Tibial nerve (tissue), 4 donors: ENCODE data around the gene AK9. TPM values are rescaled to one million over a fixed set of nuclear protein-coding genes. Genes with fewer than 3 reads are reported as not detected.

Source experiments
- DNase-seq, 2 donors: peaks; one replicate each; pipeline ENCODE4 v3.0.0-alpha.2; 2019; ENCODE audit warnings: low spot score in 2 of 2
- H3K27ac ChIP-seq, 4 donors: fragments of 200-600 bp; sonication (generic) in 3 of 4; one replicate each; pipeline ENCODE4 v1.5.1; 2017 to 2019; ENCODE audit warnings: mild to moderate bottlenecking in 1 of 4
- H3K27me3 ChIP-seq, 2 donors: fragments of 200-600 bp; sonication (generic) in 1 of 2; one replicate each; pipeline versions ENCODE4 v1.5.1 to v1.6.0; 2017 to 2019
- H3K36me3 ChIP-seq, 3 donors: fragments of 200-600 bp; sonication (generic); one replicate each; pipeline ENCODE4 v1.5.1; 2018 to 2019
- H3K4me1 ChIP-seq, 4 donors: fragments of 200-600 bp; sonication (generic) in 3 of 4; one replicate each; pipeline ENCODE4 v1.5.1; 2017 to 2019
- H3K4me3 ChIP-seq, 4 donors: fragments of 200-600 bp; sonication (generic) in 3 of 4; one replicate each; pipeline ENCODE4 v1.5.1; 2017 to 2019; ENCODE audit warnings: mild to moderate bottlenecking in 1 of 4, moderate library complexity in 1 of 4
- H3K9me3 ChIP-seq, 4 donors: fragments of 200-600 bp; sonication (generic) in 3 of 4; one replicate each; pipeline ENCODE4 v1.5.1; 2017 to 2019
- EP300 ChIP-seq, 2 donors: sonication (generic); formaldehyde crosslinking; IDR thresholded peaks; one replicate each; pipeline ENCODE4 v1.6.1; 2017; ENCODE audit warnings: antibody characterized with exemption in 2 of 2, mild to moderate bottlenecking in 1 of 2
- POLR2A ChIP-seq, 2 donors: fragments of 450-650 bp; IDR thresholded peaks; one replicate each; pipeline ENCODE4 v1.6.1; 2017; ENCODE audit warnings: antibody characterized with exemption in 2 of 2, mild to moderate bottlenecking in 2 of 2, moderate library complexity in 2 of 2
- WGBS, 2 donors: methylation state at CpG; one replicate each; pipeline ENCODE4 v1.1.5; 2018; 5-methylcytosine and 5-hydroxymethylcytosine counted together
- total RNA-seq, 4 donors: library from RNA; depleted of rRNA; stranded (reverse); fragments of >200 nt; gene quantifications; one replicate each; pipeline ENCODE4 v1.1.0, GENCODE V29; 2016
- TF ChIP-seq, protein P1 (sequence below), 5 experiments: fragments of 200-600 bp in 3 of 5; fragments of 450-650 bp in 2 of 5; sonication (generic) in 3 of 5; IDR thresholded peaks; one replicate each; pipeline ENCODE4 v1.5.1; 2016 to 2019; ENCODE audit warnings: antibody characterized with exemption in 5 of 5, mild to moderate bottlenecking in 3 of 5, moderate library complexity in 2 of 5

The AK9 gene
- total RNA-seq, 4 donors from 2014 or later = 8.1 to 19.8 (median 14.1) TPM

DNA sequence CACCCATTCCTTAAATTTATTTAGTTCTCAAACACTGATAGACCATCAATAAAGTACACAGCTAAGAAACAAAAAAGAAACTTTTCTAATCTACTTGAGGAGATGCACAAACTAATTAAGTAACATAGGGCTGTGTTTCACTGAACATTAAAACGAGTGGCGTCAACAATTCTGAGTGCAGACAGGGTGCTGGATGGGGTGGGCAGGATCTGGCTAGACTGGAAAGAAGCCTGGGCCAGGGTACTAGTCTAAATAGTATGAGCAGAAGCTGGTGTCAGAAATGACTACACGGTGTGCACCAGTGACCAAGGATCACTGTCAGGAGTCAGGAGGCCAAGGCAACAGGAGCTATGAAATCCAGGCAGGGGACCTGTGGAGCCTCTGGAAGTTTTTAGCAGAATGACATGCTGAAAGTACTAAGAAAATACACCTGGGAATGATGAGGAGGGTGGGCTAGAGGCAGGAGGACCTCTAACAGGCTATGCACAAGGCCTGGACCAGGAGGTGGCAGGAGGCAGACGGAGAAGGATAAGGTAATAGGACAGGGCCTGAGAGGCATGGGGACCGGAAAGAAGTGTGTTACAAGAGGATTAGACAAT, 221.3 kb downstream of the AK9 start:
- Histone ChIP-seq H3K9me3 (no peaks in the 10 kb centered on the region), H3K36me3 (peaks cover 0 to 93% (median 13%) of the 10 kb centered on the region in 3 donors), H3K27ac (no peak overlapping the region), H3K4me1 (peaks cover 0 to 5% (median 2%) of the 10 kb centered on the region in 4 donors), H3K4me3 (no peak overlapping the region), H3K27me3 (no peaks in the 10 kb centered on the region)
- WGBS, 2 donors = 87 to 89% methylated on average over 5 of the region's 5 CpGs
- TF ChIP-seq, protein P1, sequence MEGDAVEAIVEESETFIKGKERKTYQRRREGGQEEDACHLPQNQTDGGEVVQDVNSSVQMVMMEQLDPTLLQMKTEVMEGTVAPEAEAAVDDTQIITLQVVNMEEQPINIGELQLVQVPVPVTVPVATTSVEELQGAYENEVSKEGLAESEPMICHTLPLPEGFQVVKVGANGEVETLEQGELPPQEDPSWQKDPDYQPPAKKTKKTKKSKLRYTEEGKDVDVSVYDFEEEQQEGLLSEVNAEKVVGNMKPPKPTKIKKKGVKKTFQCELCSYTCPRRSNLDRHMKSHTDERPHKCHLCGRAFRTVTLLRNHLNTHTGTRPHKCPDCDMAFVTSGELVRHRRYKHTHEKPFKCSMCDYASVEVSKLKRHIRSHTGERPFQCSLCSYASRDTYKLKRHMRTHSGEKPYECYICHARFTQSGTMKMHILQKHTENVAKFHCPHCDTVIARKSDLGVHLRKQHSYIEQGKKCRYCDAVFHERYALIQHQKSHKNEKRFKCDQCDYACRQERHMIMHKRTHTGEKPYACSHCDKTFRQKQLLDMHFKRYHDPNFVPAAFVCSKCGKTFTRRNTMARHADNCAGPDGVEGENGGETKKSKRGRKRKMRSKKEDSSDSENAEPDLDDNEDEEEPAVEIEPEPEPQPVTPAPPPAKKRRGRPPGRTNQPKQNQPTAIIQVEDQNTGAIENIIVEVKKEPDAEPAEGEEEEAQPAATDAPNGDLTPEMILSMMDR (IDR thresholded peaks at IDR 0.05) = no peak
- TF ChIP-seq EP300 (IDR thresholded peaks at IDR 0.05) = no peak
- TF ChIP-seq POLR2A (IDR thresholded peaks at IDR 0.05) = no peak
- DNase-seq = no peak

DNA sequence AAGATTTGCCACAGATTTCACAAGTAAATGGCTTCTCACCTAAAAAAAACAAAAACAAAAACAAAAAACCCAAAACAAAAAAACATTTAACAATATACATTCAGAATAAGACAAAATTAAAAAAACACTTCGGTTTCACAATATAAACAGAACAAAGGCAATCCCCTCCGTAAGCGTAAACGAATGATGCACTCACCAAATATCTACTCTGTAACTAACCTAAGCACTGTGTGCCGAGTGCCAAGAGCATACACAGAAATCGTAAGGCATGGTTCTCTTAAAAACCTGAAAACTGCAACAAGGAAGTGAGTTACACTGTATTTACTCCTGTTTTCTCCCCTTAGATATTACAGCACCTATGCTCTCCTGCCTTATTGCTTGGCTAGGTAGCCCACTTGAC, 223.3 kb downstream of the AK9 start:
- H3K36me3 ChIP-seq = peaks cover 0 to 89% (median 4%) of the 10 kb centered on the region in 3 donors
- peaks cover 0 to 5% (median 0%) of the 10 kb centered on the region in 4 donors for H3K4me1 ChIP-seq
- 93% methylated on average over 6 of the region's 6 CpGs for WGBS, 2 donors
- no peaks in the 10 kb centered on the region for H3K9me3 ChIP-seq
- H3K4me3 ChIP-seq = no peak overlapping the region
- DNase-seq = no peak
- no peak overlapping the region for H3K27ac ChIP-seq
- TF ChIP-seq POLR2A (IDR thresholded peaks at IDR 0.05) (no peak), EP300 (IDR thresholded peaks at IDR 0.05) (no peak)
- TF ChIP-seq, protein P1 (IDR thresholded peaks at IDR 0.05) = no peak
- no peaks in the 10 kb centered on the region for H3K27me3 ChIP-seq

DNA sequence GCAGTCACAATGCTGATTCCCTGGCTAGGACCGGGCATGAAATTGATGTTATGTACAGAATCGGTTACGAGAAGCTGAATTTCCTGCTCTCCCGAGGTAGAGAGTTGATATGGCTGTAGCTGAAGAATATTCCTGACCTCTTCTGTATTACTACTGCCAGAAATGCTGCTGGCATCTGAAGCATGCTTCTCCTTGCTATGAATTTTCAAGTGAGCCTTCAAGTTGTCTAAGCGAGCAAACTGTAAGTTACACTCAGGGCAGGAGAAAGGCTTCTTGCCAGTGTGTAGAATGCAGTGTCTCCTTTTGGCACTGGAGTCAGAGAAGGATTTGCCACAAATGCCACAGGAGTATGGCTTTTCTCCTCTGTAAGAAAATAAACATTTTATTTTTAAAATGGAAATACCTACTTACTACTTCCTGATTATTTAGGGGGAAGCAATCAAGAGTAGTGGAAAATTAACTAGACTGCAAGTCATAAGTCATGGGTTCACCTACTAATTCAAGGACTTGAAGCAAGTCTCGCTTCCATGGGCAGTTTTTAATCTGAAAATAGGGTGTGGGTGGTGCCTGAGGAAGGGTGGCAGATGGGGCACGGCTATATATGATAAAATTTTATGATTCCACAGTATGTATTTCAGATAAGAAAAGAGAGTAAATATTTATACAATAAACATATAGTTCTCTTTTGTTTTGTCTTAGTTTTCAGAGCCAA, 224.6 kb downstream of the AK9 start:
- no peak for TF ChIP-seq EP300 (IDR thresholded peaks at IDR 0.05)
- TF ChIP-seq, protein P1 (IDR thresholded peaks at IDR 0.05) = no peak
- TF ChIP-seq POLR2A (IDR thresholded peaks at IDR 0.05) = no peak
- no peak overlapping the region for H3K27ac ChIP-seq
- H3K9me3 ChIP-seq = no peaks in the 10 kb centered on the region
- no peak overlapping the region for H3K4me3 ChIP-seq
- H3K4me1 ChIP-seq = no peaks in the 10 kb centered on the region
- peaks cover 0 to 88% (median 4%) of the 10 kb centered on the region in 3 donors for H3K36me3 ChIP-seq
- H3K27me3 ChIP-seq = no peaks in the 10 kb centered on the region
- DNase-seq = no peak
- WGBS, 2 donors = 84 to 86% methylated on average over 7 of the region's 7 CpGs

- peaks cover 0 to 88% (median 4%) of the 10 kb centered on the region in 3 donors for H3K36me3 ChIP-seq
- DNase-seq = no peak
- no peak for TF ChIP-seq POLR2A (IDR thresholded peaks at IDR 0.05)
- no peak for TF ChIP-seq EP300 (IDR thresholded peaks at IDR 0.05)
- TF ChIP-seq, protein P1 (IDR thresholded peaks at IDR 0.05) = no peak
- WGBS, 2 donors = 72 to 73% methylated on average over 7 of the region's 7 CpGs
- no peaks in the 10 kb centered on the region for H3K9me3 ChIP-seq
- no peaks in the 10 kb centered on the region for H3K27me3 ChIP-seq
- H3K27ac ChIP-seq = no peak overlapping the region
- no peak overlapping the region for H3K4me3 ChIP-seq
- H3K4me1 ChIP-seq = no peaks in the 10 kb centered on the region
These were observed 225.2 kb downstream of the AK9 start for GRCh38 chr6:109465772-109466171.
